HG03066 (cell line): ENCODE measurements around the gene GATAD2A.

Experiments
- ATAC-seq: cut with Tn5 transposase; IDR thresholded peaks from one replicate; pipeline ENCODE4 v1.9.1; 2021; ENCODE audit warnings: low read depth; ENCODE audit not compliant: unreplicated experiment

The GATAD2A gene

GRCh38 chr19:19554074-19555023 is 148.9 kb downstream of the GATAD2A start:
- ATAC-seq, result no peak

- ATAC-seq, result no peak
Measured at GRCh38 chr19:19558055-19558454, 152.6 kb downstream of the GATAD2A start.
